ENCODE results near the gene SARDH. TPM values are rescaled to one million over a fixed set of nuclear protein-coding genes. Genes with fewer than 3 reads are reported as not detected.
A peak's percentile ranks its signal among the peaks of the same experiment; 100 is the strongest.

Gene SARDH
- total and polyA plus RNA-seq, 2 of the 13 experiments (the other 11 are each of a cell fraction or from before 2014, with no cell fraction given), result 11.6 to 34.9 TPM

- TF ChIP-seq ZNF644 (CRISPR knock-in tag; IDR thresholded peaks at IDR 0.05; ENCODE audit: low read depth) (no peak), MTF1 (CRISPR knock-in tag; IDR thresholded peaks at IDR 0.05) (no peak), ONECUT2 (CRISPR knock-in tag; IDR thresholded peaks at IDR 0.05) (no peak), MXD1 (CRISPR knock-in tag; IDR thresholded peaks at IDR 0.05) (no peak), ZNF331 (CRISPR knock-in tag; IDR thresholded peaks at IDR 0.05) (peak; percentile 91), FOXJ3 (CRISPR knock-in tag; IDR thresholded peaks at IDR 0.05; ENCODE audit: borderline replicate concordance) (no peak), HNRNPH1 (optimal IDR thresholded peaks at IDR 0.05; ENCODE audit: low read depth, low read length) (no peak), EEA1 (CRISPR knock-in tag; IDR thresholded peaks at IDR 0.05; ENCODE audit: borderline replicate concordance) (no peak), ZIK1 (CRISPR knock-in tag; IDR thresholded peaks at IDR 0.05; ENCODE audit: borderline replicate concordance, low read depth) (no peak), KLF11 (CRISPR knock-in tag; IDR thresholded peaks at IDR 0.05) (no peak), ZFP41 (CRISPR knock-in tag; IDR thresholded peaks at IDR 0.05; ENCODE audit: borderline replicate concordance) (no peak), MBNL3 (CRISPR knock-in tag; conservative IDR thresholded peaks at IDR 0.05) (no peak), ZNF883 (CRISPR knock-in tag; IDR thresholded peaks at IDR 0.05; ENCODE audit: not compliant biosample characterization) (peak; percentile 67), ZFP36L2 (CRISPR knock-in tag; IDR thresholded peaks at IDR 0.05) (no peak), RARG (CRISPR knock-in tag; IDR thresholded peaks at IDR 0.05; ENCODE audit: low read depth) (0 out of 2 replicates have a peak, but pooled peaks have one; percentile 49), RXRA (CRISPR knock-in tag; IDR thresholded peaks at IDR 0.05) (peak; percentile 97), SP1 (IDR thresholded peaks at IDR 0.05) (no peak), SP1 (CRISPR knock-in tag; IDR thresholded peaks at IDR 0.05) (peak; percentile 39; the same call in 1 of the 2 replicates), SSRP1 (CRISPR knock-in tag; IDR thresholded peaks at IDR 0.05) (no peak), CCAR2 (optimal IDR thresholded peaks at IDR 0.05; ENCODE audit: low read depth, low read length) (peak; percentile 75), RAD21 (CRISPR knock-in tag; IDR thresholded peaks at IDR 0.05) (peak; percentile 95), AFF4 (CRISPR knock-in tag; IDR thresholded peaks at IDR 0.05) (no peak), ZBTB38 (CRISPR knock-in tag; IDR thresholded peaks at IDR 0.05) (peak; percentile 67; the same call in 1 of the 2 replicates)
- TF ChIP-seq, protein P1, sequence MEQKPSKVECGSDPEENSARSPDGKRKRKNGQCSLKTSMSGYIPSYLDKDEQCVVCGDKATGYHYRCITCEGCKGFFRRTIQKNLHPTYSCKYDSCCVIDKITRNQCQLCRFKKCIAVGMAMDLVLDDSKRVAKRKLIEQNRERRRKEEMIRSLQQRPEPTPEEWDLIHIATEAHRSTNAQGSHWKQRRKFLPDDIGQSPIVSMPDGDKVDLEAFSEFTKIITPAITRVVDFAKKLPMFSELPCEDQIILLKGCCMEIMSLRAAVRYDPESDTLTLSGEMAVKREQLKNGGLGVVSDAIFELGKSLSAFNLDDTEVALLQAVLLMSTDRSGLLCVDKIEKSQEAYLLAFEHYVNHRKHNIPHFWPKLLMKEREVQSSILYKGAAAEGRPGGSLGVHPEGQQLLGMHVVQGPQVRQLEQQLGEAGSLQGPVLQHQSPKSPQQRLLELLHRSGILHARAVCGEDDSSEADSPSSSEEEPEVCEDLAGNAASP (CRISPR knock-in tag; IDR thresholded peaks at IDR 0.05; ENCODE audit: borderline replicate concordance), result peak; percentile 94; the same call in 1 of the 2 replicates
These were observed 30.8 kb upstream of the SARDH start (continued) for GRCh38 chr9:133768859-133769510.
